Adrenal gland (tissue), 5 donors: Measurements from ENCODE around the gene FGA.

ENCODE experiments used
- POLR2A ChIP-seq, 2 donors: fragments of 450-650 bp; IDR thresholded peaks; one replicate each; pipeline ENCODE4 v1.6.1; 2017; ENCODE audit warnings: antibody characterized with exemption in 2 of 2, mild to moderate bottlenecking in 2 of 2, moderate library complexity in 1 of 2
- TF ChIP-seq, protein P1 (sequence below), 6 experiments: fragments of 450-650 bp in 4 of 6; fragments of 200-600 bp in 2 of 6; sonication (generic) in 1 of 6; IDR thresholded peaks; 1 replicate in 5 of 6; 2 replicates in 1 of 6; pipeline versions ENCODE4 v1.5.1 to v1.8.0; 2016 to 2021; ENCODE audit warnings: antibody characterized with exemption in 6 of 6, mild to moderate bottlenecking in 2 of 6, moderate library complexity in 1 of 6
- donor health status: DM: no; HTN: no; CAD: no.

DNA sequence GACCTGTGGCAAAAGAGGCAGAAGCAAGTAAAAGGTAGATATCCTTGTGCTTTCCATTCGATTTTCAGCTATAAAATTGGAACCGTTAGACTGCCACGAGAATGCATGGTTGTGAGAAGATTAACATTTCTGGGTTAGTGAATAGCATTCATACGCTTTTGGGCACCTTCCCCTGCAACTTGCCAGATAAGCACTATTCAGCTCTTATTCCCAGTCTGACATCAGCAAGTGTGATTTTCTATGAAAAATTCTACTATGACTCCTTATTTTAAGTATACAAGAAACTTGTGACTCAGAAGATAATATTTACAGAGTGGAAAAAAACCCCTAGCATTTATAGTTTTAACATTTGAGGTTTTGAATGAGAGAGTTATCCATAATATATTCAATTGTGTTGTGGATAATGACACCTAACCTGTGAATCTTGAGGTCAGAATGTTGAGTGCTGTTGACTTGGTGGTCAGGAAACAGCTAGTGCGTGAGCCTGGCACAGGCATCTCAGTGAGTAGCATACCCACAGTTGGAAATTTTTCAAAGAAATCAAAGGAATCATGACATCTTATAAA, 23.8 kb downstream of the FGA start:
- TF ChIP-seq, protein P1, sequence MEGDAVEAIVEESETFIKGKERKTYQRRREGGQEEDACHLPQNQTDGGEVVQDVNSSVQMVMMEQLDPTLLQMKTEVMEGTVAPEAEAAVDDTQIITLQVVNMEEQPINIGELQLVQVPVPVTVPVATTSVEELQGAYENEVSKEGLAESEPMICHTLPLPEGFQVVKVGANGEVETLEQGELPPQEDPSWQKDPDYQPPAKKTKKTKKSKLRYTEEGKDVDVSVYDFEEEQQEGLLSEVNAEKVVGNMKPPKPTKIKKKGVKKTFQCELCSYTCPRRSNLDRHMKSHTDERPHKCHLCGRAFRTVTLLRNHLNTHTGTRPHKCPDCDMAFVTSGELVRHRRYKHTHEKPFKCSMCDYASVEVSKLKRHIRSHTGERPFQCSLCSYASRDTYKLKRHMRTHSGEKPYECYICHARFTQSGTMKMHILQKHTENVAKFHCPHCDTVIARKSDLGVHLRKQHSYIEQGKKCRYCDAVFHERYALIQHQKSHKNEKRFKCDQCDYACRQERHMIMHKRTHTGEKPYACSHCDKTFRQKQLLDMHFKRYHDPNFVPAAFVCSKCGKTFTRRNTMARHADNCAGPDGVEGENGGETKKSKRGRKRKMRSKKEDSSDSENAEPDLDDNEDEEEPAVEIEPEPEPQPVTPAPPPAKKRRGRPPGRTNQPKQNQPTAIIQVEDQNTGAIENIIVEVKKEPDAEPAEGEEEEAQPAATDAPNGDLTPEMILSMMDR (IDR thresholded peaks at IDR 0.05): no peak
- TF ChIP-seq POLR2A (IDR thresholded peaks at IDR 0.05): no peak
